HFFc6 (cell line): Measurements from ENCODE around the gene TTLL10. TPM values are rescaled to one million over a fixed set of nuclear protein-coding genes. Genes with fewer than 3 reads are reported as not detected.
"Not testable (repeated sequence)": the region's sequence is repeated elsewhere in the genome, so short reads cannot be mapped to it uniquely, and the experiment has no call there.

Experiments
- DNase-seq: peaks from one replicate; pipeline ENCODE4 v3.0.0-alpha.2; 2018
- H3K27ac Mint-ChIP-seq: 2 replicates; pipeline ENCODE4 v1.8.0; 2020; ENCODE audit warnings: mild to moderate bottlenecking, mixed read lengths
- H3K27me3 Mint-ChIP-seq: 2 replicates; pipeline ENCODE4 v1.8.0; 2021; ENCODE audit warnings: mild to moderate bottlenecking, moderate library complexity, mixed read lengths; ENCODE audit not compliant: insufficient read depth
- H3K36me3 Mint-ChIP-seq: 2 replicates; pipeline ENCODE4 v1.8.0; 2021; ENCODE audit warnings: low read depth, mixed read lengths
- H3K4me1 Mint-ChIP-seq: 2 replicates; pipeline ENCODE4 v1.8.0; 2020; ENCODE audit warnings: low read depth, mixed read lengths
- H3K4me3 Mint-ChIP-seq: 2 replicates; pipeline ENCODE4 v1.8.0; 2020; ENCODE audit warnings: mild to moderate bottlenecking, moderate library complexity, mixed read lengths
- H3K9me3 Mint-ChIP-seq: 2 replicates; pipeline ENCODE4 v1.8.0; 2020; ENCODE audit warnings: mild to moderate bottlenecking, mixed read lengths
- total RNA-seq, 6 experiments: library from RNA; stranded (reverse); fragmentation: NEBNext Ultra II Directional; extraction: Animal tissue kit (Norgen Biotek cat#: 25700); gene quantifications; 2 replicates in 1 of 6; 3 replicates in 5 of 6; pipeline ENCODE4 v1.2.3, GENCODE V29; 2021
- TF ChIP-seq, protein P1 (sequence below): fragments of 200-600 bp; sonication (generic); IDR thresholded peaks from 2 replicates; pipeline ENCODE4 v1.5.0; 2021; ENCODE audit warnings: antibody characterized with exemption, mild to moderate bottlenecking

TTLL10 gene
- total RNA-seq, 6 experiments from 2014 or later = not detected

DNA sequence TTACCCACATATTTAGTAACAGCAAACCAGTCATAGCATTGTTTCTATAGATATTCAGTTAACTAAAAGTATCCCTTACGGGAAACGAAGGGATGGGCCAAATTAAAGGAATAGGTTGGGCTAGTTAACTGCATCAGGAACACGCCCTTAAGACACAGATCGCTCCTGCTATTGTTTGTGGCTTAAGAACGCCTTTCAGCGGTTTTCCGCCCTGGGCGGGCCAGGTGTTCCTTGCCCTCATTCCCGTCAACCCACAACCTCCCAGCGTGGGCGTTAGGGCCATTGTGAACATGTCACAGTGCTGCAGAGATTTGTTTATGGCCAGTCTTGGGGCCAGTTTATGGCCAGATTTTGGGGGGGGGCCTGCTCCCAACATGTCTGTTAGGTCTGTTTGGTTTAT, 18.1 kb downstream of the TTLL10 start:
- DNase-seq = no peak
- TF ChIP-seq, protein P1, sequence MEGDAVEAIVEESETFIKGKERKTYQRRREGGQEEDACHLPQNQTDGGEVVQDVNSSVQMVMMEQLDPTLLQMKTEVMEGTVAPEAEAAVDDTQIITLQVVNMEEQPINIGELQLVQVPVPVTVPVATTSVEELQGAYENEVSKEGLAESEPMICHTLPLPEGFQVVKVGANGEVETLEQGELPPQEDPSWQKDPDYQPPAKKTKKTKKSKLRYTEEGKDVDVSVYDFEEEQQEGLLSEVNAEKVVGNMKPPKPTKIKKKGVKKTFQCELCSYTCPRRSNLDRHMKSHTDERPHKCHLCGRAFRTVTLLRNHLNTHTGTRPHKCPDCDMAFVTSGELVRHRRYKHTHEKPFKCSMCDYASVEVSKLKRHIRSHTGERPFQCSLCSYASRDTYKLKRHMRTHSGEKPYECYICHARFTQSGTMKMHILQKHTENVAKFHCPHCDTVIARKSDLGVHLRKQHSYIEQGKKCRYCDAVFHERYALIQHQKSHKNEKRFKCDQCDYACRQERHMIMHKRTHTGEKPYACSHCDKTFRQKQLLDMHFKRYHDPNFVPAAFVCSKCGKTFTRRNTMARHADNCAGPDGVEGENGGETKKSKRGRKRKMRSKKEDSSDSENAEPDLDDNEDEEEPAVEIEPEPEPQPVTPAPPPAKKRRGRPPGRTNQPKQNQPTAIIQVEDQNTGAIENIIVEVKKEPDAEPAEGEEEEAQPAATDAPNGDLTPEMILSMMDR = no peak
- peaks cover 20% of the 10 kb centered on the region for H3K9me3 Mint-ChIP-seq
- H3K27me3 Mint-ChIP-seq = peaks cover 23% of the 10 kb centered on the region
- no peak overlapping the region for H3K4me3 Mint-ChIP-seq
- peaks cover 14% of the 10 kb centered on the region; the same call in 1 of the 2 replicates for H3K36me3 Mint-ChIP-seq
- no peak overlapping the region for H3K27ac Mint-ChIP-seq
- peaks cover 4% of the 10 kb centered on the region; the same call in 1 of the 2 replicates for H3K4me1 Mint-ChIP-seq

DNA sequence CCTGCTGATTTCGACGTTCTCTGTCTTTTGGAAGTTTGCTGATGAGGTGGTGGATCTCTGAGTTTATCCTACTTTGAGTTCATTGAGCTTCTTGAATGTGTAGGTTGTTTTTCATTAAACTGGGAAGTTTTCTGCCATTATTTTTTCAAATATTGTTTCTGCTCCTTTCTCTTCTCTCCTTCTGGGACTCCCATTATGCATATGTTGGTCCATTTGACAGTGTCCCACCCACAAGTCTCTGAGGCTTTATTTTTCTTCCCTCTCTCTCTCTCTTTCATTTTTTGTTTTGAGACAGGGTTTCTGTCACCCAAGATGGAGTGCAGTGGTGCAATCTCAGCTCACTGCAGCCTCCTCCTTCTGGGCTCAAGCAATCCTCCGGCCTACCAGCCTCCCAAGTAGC, 21.0 kb downstream of the TTLL10 start:
- TF ChIP-seq, protein P1 = no peak
- no peak for DNase-seq
- H3K27ac Mint-ChIP-seq = no peak overlapping the region
- peaks cover 14% of the 10 kb centered on the region; the same call in 1 of the 2 replicates for H3K36me3 Mint-ChIP-seq
- peaks cover 20% of the 10 kb centered on the region for H3K27me3 Mint-ChIP-seq
- no peaks in the 10 kb centered on the region for H3K4me1 Mint-ChIP-seq
- no peak overlapping the region for H3K4me3 Mint-ChIP-seq
- H3K9me3 Mint-ChIP-seq = peaks cover 20% of the 10 kb centered on the region

DNA sequence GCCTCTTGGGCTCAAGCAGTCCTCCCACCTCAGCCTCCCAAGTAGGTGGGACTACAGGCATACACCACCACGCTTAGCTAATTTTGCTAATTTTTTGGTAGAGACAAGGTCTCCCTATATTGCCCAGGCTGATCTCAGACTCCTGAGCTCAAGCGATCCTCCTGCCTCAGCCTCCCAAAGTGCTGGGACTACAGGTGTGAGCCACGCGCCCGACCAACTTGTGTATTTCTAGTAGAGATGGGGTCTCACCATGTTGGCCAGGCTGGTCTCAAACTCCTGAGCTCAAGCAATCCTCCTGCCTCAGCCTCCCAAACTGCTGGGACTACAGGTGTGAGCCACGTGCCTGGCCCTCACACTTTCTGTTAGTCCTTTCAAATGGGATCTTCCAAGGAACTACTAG, 22.0 kb downstream of the TTLL10 start:
- Mint-ChIP-seq H3K27me3 (peaks cover 16% of the 10 kb centered on the region), H3K36me3 (peaks cover 14% of the 10 kb centered on the region; the same call in 1 of the 2 replicates), H3K9me3 (peaks cover 20% of the 10 kb centered on the region)
- H3K27ac Mint-ChIP-seq, DNase-seq, H3K4me3 Mint-ChIP-seq, H3K4me1 Mint-ChIP-seq: not testable (repeated sequence)

DNA sequence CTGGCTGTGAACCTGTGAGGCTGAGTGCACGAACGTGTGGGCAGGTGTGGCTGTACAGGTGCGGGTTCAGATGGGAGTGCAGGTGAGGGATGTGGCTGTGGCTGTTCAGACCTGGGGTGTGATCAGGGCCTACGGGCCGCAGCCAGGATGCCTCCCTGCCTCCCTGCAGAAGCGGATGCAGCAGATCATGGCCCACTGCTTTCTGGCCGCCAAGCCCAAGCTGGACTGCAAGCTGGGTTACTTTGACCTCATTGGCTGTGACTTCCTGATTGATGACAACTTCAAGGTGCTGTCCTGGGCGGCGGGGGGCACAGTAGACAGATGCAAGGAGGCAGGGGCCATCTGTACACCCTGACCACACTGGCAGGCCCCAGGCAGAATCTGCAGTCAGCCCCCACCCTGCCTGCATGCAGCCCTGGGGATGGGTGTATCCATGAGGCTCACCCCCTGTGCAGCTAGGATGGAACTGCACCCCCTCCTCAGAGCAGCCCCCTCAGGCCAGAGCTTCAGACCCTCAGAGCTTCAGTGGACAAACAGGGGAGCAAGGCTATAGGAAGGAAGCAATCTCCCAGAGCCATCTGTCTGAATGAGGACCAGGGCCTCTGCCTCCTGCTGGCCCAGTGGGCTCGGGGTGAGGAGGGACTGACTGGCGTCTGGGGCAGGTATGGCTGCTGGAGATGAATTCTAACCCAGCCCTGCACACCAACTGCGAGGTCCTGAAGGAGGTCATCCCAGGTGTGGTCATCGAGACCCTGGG, 22.9 kb downstream of the TTLL10 start:
- Mint-ChIP-seq H3K9me3 (peaks cover 20% of the 10 kb centered on the region), H3K4me1 (no peaks in the 10 kb centered on the region), H3K4me3 (no peak overlapping the region), H3K27ac (no peak overlapping the region), H3K36me3 (peaks cover 14% of the 10 kb centered on the region; the same call in 1 of the 2 replicates), H3K27me3 (peaks cover 9% of the 10 kb centered on the region)
- TF ChIP-seq, protein P1 = no peak
- DNase-seq = no peak

DNA sequence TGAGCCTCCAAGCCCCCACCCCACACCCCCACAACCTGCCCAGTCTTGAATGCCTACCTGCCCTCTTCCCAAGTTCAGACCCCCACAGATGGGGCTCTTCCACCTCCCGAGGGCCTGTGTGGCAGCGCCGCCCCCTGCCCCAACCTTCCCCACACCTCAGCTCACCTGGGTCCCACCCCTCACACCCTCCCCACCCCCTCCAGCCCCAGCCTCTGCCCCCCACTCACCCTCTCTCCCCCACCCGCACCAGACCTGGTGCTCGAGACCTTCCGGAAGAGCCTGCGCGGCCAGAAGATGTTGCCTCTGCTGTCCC, 23.5 kb downstream of the TTLL10 start:
- TF ChIP-seq, protein P1 = no peak
- H3K36me3 Mint-ChIP-seq = peaks cover 14% of the 10 kb centered on the region; the same call in 1 of the 2 replicates
- H3K4me1 Mint-ChIP-seq = no peaks in the 10 kb centered on the region
- no peak overlapping the region for H3K27ac Mint-ChIP-seq
- no peak overlapping the region for H3K4me3 Mint-ChIP-seq
- peaks cover 9% of the 10 kb centered on the region for H3K27me3 Mint-ChIP-seq
- peaks cover 15% of the 10 kb centered on the region for H3K9me3 Mint-ChIP-seq
- no peak for DNase-seq

DNA sequence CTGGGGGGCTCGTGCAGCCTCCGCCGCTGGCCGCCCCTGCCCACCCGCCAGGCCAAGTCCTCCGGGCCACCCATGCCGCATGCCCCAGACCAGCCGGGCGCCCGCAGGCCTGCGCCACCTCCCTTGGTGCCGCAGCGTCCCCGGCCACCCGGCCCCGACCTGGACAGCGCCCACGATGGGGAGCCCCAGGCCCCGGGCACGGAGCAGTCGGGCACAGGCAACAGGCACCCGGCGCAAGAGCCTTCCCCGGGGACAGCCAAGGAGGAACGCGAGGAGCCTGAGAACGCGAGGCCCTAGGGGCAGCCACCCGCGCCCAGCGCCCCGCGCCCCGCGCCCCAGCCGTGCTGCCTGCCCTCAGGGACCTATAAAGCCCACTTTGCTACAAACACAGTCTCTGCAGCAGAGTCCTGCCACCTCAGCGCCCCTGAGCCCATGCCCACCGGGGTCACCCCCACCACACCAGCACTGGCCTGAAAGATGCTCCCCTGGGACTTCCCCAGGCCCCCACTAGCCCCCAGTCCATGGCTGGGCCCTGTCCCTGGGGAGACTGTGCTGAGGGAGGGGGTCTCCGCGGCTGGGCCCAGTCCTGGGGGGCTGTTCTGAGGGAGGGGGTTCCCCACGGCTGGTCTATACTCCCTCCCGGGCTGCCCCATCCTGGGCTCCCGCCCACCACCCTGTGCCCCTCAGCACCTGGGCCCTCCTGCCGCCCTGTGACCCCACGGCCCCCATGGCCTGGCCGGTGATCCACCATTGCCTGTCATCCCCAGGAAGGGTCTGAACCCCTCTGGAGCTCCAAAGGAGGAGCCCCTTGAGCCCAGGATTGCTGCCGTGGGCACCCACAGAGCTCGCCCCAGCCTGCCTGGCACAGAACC, 24.1 kb downstream of the TTLL10 start:
- DNase-seq = no peak
- H3K36me3 Mint-ChIP-seq = peaks cover 14% of the 10 kb centered on the region; the same call in 1 of the 2 replicates
- H3K4me3 Mint-ChIP-seq = no peak overlapping the region
- H3K9me3 Mint-ChIP-seq = peaks cover 14% of the 10 kb centered on the region
- TF ChIP-seq, protein P1 = no peak
- H3K4me1 Mint-ChIP-seq = no peaks in the 10 kb centered on the region
- H3K27me3 Mint-ChIP-seq = peaks cover 8% of the 10 kb centered on the region
- H3K27ac Mint-ChIP-seq = no peak overlapping the region
